ENCODE measurements around the gene RFT1. TPM values are rescaled to one million over a fixed set of nuclear protein-coding genes. Genes with fewer than 3 reads are reported as not detected.

The RFT1 gene
- total RNA-seq, 1 experiment from 2014 or later: 35.7 TPM

DNA sequence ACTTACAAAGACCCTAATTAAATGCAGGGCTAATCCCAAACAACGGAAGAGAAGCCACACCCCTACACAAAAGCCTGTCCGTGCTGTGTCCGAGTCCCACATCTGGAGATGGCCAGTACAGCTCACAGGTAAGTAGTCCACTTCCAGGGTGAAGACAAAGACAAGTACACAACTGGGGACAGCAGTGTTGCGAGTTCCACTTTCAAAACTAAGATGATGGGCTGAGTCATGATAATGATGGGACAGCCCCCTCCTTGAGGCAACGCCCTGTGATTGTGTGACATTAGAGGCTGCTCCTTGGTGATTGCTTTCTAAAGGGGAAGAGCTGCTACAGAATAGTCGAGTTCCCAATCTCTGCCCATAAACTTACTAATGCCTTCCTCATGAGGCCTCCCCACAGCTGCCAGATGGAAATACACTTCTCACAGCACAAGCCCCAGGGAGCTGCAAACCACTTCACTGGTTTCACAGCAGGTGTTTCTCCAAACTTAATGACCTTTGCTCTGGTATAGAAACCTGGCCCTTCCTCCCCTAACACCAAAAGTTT, 27.6 kb downstream of the RFT1 start:
- TF ChIP-seq, protein P1, sequence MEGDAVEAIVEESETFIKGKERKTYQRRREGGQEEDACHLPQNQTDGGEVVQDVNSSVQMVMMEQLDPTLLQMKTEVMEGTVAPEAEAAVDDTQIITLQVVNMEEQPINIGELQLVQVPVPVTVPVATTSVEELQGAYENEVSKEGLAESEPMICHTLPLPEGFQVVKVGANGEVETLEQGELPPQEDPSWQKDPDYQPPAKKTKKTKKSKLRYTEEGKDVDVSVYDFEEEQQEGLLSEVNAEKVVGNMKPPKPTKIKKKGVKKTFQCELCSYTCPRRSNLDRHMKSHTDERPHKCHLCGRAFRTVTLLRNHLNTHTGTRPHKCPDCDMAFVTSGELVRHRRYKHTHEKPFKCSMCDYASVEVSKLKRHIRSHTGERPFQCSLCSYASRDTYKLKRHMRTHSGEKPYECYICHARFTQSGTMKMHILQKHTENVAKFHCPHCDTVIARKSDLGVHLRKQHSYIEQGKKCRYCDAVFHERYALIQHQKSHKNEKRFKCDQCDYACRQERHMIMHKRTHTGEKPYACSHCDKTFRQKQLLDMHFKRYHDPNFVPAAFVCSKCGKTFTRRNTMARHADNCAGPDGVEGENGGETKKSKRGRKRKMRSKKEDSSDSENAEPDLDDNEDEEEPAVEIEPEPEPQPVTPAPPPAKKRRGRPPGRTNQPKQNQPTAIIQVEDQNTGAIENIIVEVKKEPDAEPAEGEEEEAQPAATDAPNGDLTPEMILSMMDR (IDR thresholded peaks at IDR 0.05; ENCODE audit: insufficient read depth in 1 of 2, low read depth in 1 of 2, low read length in 1 of 2, severe bottlenecking in 1 of 2, unreplicated experiment in 1 of 2): no peak
- no TSS peak for BruUV-seq (replicated peaks)
- no peaks in the 10 kb centered on the region for H3K9me3 ChIP-seq
- H3K36me3 ChIP-seq (ENCODE audit: control insufficient read depth, insufficient read depth, low read length): no peaks in the 10 kb centered on the region; the same call in 1 of the 2 replicates
- ChIA-PET POLR2A (no interaction called here), CTCF (interaction anchor here (0.9 kb wide), 1 partner anchor 257 kb away, joined by 3 read pairs; no protein-coding TSS in a partner anchor)
- H3K4me1 ChIP-seq: no peaks in the 10 kb centered on the region
- no peak overlapping the region for H3K4me3 Mint-ChIP-seq (ENCODE audit: unreplicated experiment)
- H3K27me3 ChIP-seq (replicated peaks; ENCODE audit: control insufficient read depth, insufficient read depth, low read length): no peaks in the 10 kb centered on the region
- H3K4me1 Mint-ChIP-seq (ENCODE audit: low read depth, unreplicated experiment): no peaks in the 10 kb centered on the region
- no peak overlapping the region for H3K4me3 ChIP-seq (ENCODE audit: low read depth, low read length)
- intact Hi-C loops (cut with micrococcal nuclease; ENCODE audit: unreplicated experiment): no loop called here
- no peak overlapping the region for H3K27ac Mint-ChIP-seq (ENCODE audit: unreplicated experiment)
- H3K9me3 Mint-ChIP-seq (ENCODE audit: unreplicated experiment): no peaks in the 10 kb centered on the region
- no peaks in the 10 kb centered on the region for H3K27me3 Mint-ChIP-seq (ENCODE audit: insufficient read depth, unreplicated experiment)
- no peak for DNase-seq
- peaks cover 19% of the 10 kb centered on the region for H3K36me3 Mint-ChIP-seq (ENCODE audit: insufficient read depth, unreplicated experiment)

DNA sequence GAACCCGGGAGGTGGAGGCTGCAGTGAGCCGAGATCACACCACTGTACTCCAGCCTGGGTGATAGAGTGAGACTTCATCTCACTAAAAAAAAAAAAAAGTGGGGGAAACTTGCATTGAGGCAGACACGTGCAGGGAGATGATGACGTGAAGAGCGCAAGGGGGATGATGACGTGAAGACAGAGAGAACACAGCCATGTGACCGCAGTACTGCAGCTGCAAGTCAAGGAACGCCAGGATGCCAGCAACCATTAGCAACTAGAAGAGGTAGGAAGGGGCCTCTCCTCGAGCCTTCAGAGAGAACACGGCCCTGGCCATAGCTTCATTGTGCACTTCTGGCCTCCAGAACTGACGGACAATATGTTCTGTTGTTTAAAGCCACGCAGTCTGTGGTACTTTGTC, 28.3 kb downstream of the RFT1 start:
- H3K27ac Mint-ChIP-seq (ENCODE audit: unreplicated experiment): no peak overlapping the region

DNA sequence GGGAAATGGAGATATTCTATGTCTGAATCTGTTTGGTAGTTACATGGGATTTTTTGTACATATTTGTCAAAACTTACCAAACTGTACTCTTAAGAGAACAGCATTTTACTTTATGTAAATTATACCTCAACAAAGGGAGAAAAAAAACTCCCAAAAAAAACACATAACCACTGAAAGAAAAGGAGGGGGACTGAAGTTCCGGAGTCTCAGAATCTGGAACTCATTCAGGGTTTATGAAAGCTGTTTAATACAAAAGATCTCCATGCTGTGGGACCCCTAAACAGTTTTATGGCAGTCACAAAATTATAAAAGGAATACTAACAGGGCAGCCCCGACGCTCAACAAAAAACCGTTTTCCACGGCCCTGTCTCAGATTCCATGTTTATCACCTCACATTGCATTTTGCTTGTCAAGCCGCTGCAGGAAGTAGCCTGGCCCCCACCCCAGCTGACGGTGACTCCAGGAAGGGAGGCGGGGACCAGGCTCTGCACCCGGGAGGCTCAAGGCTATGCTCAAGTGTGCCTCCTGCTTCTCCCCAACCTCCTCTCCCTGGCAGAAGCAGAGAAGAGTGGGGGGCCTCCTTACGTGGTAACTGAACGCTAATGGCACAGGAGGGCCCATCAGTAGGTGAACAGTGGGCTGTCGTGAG, 29.3 kb downstream of the RFT1 start:
- no peaks in the 10 kb centered on the region; the same call in 1 of the 2 replicates for H3K36me3 ChIP-seq (ENCODE audit: control insufficient read depth, insufficient read depth, low read length)
- Mint-ChIP-seq H3K36me3 (ENCODE audit: insufficient read depth, unreplicated experiment) (peaks cover 21% of the 10 kb centered on the region), H3K27me3 (ENCODE audit: insufficient read depth, unreplicated experiment) (no peaks in the 10 kb centered on the region), H3K27ac (ENCODE audit: unreplicated experiment) (no peak overlapping the region), H3K9me3 (ENCODE audit: unreplicated experiment) (no peaks in the 10 kb centered on the region), H3K4me1 (ENCODE audit: low read depth, unreplicated experiment) (no peaks in the 10 kb centered on the region), H3K4me3 (ENCODE audit: unreplicated experiment) (no peak overlapping the region)
- BruUV-seq (replicated peaks): no TSS peak
- intact Hi-C loops (cut with micrococcal nuclease; ENCODE audit: unreplicated experiment): no loop called here
- H3K4me3 ChIP-seq (ENCODE audit: low read depth, low read length): no peak overlapping the region
- H3K9me3 ChIP-seq: no peaks in the 10 kb centered on the region
- DNase-seq: no peak
- H3K27me3 ChIP-seq (replicated peaks; ENCODE audit: control insufficient read depth, insufficient read depth, low read length): no peaks in the 10 kb centered on the region
- TF ChIP-seq, protein P1 (IDR thresholded peaks at IDR 0.05; ENCODE audit: insufficient read depth in 1 of 2, low read depth in 1 of 2, low read length in 1 of 2, severe bottlenecking in 1 of 2, unreplicated experiment in 1 of 2): no peak
- no peaks in the 10 kb centered on the region for H3K4me1 ChIP-seq
- CTCF ChIA-PET: no interaction called here
- POLR2A ChIA-PET: no interaction called here

More for the DNA sequence above, 28.3 kb downstream of the RFT1 start:
- no peak overlapping the region for H3K4me3 ChIP-seq (ENCODE audit: low read depth, low read length)
- DNase-seq: no peak
- H3K36me3 ChIP-seq (ENCODE audit: control insufficient read depth, insufficient read depth, low read length): no peaks in the 10 kb centered on the region; the same call in 1 of the 2 replicates
- intact Hi-C loops (cut with micrococcal nuclease; ENCODE audit: unreplicated experiment): no loop called here
- H3K9me3 Mint-ChIP-seq (ENCODE audit: unreplicated experiment): no peaks in the 10 kb centered on the region
- peaks cover 21% of the 10 kb centered on the region for H3K36me3 Mint-ChIP-seq (ENCODE audit: insufficient read depth, unreplicated experiment)
- POLR2A ChIA-PET: no interaction called here
- no peaks in the 10 kb centered on the region for H3K9me3 ChIP-seq
- H3K4me1 ChIP-seq: no peaks in the 10 kb centered on the region
- no peak overlapping the region for H3K4me3 Mint-ChIP-seq (ENCODE audit: unreplicated experiment)
- no peaks in the 10 kb centered on the region for H3K27me3 Mint-ChIP-seq (ENCODE audit: insufficient read depth, unreplicated experiment)
- no TSS peak for BruUV-seq (replicated peaks)
- CTCF ChIA-PET: no interaction called here
- no peaks in the 10 kb centered on the region for H3K27me3 ChIP-seq (replicated peaks; ENCODE audit: control insufficient read depth, insufficient read depth, low read length)
- no peaks in the 10 kb centered on the region for H3K4me1 Mint-ChIP-seq (ENCODE audit: low read depth, unreplicated experiment)
- TF ChIP-seq, protein P1 (IDR thresholded peaks at IDR 0.05; ENCODE audit: insufficient read depth in 1 of 2, low read depth in 1 of 2, low read length in 1 of 2, severe bottlenecking in 1 of 2, unreplicated experiment in 1 of 2): no peak

Data from Caco-2 (cell line).